HCT116 (cell line): ENCODE data around the gene SFXN5. TPM values are rescaled to one million over a fixed set of nuclear protein-coding genes. Genes with fewer than 3 reads are reported as not detected.
A peak's percentile ranks its signal among the peaks of the same experiment; 100 is the strongest.

Experiments
- ATAC-seq: fragments of 200-7000 bp; cut with Tn5 transposase; 2 replicates; pipeline ENCODE4 v1.9.1; 2020; ENCODE audit warnings: mild to moderate bottlenecking, moderate library complexity
- BruUV-seq: library from RNA; stranded (reverse); fragments of 400-500 nt; replicated peaks from 2 replicates; lab custom pipeline; 2021; lab: Mats Ljungman, UMichigan
- CTCF ChIA-PET: fragments of 300-600 bp; sonication (Branson Sonifier 250); formaldehyde crosslinking; loops from one replicate; lab custom pipeline; 2021; ENCODE audit warnings: antibody characterized with exemption; lab: Charles Lee
- POLR2A ChIA-PET: fragments of 300-600, 350-600 bp; sonication (Branson Sonifier 250); formaldehyde crosslinking; loops from one replicate; lab custom pipeline; 2021; ENCODE audit warnings: antibody characterized with exemption; lab: Charles Lee
- RAD21 ChIA-PET, 2 experiments: fragments of 300-600 bp; sonication (Branson Sonifier 250); formaldehyde crosslinking; loops; one replicate each; lab custom pipeline; 2023; ENCODE audit warnings: low total read pairs in 2 of 2; ENCODE audit not compliant: uncharacterized antibody in 2 of 2, unreplicated experiment in 2 of 2, low non-redundant PET in 1 of 2; lab: Charles Lee
- DNase-seq: peaks from one replicate; pipeline ENCODE4 v3.0.0-alpha.2; 2010; ENCODE audit warnings: low read depth, low spot score
- H2AFZ ChIP-seq: fragments of 200-600 bp; shearing (Covaris generic), sonication (generic); 2 replicates; pipeline ENCODE4 v1.6.1; 2017; ENCODE audit warnings: low read depth, mixed run types, mixed read lengths, antibody characterized with exemption, low read length; ENCODE audit not compliant: poor library complexity, severe bottlenecking
- H3K27ac ChIP-seq: 2 replicates; pipeline ENCODE4 v1.5.1; 2012; ENCODE audit warnings: low read depth, low read length
- H3K27me3 ChIP-seq: fragments of 200-600 bp; sonication (generic); 2 replicates; pipeline ENCODE4 v1.6.1; 2016; ENCODE audit warnings: mixed run types, low read length, mixed read lengths; ENCODE audit not compliant: insufficient read depth
- H3K36me3 ChIP-seq, 2 experiments: fragments of 200-500 bp in 1 of 2; fragments of 200-600 bp in 1 of 2; sonication (Bioruptor generic) in 1 of 2; sonication (generic) in 1 of 2; 2 replicates each; pipeline versions ENCODE4 v1.5.1 to v1.6.1; 2014 to 2016; ENCODE audit warnings: low read length in 2 of 2, inconsistent platforms in 1 of 2, mixed read lengths in 1 of 2, mixed run types in 1 of 2; ENCODE audit not compliant: insufficient read depth in 2 of 2, control insufficient read depth in 1 of 2
- H3K4me1 ChIP-seq, 2 experiments: fragments of 200-600 bp in 1 of 2; sonication (generic) in 1 of 2; 2 replicates each; pipeline versions ENCODE4 v1.5.1 to v1.6.1; 2012 to 2017; ENCODE audit warnings: low read length in 2 of 2, inconsistent platforms in 1 of 2, mild to moderate bottlenecking in 1 of 2, mixed read lengths in 1 of 2, mixed run types in 1 of 2, moderate library complexity in 1 of 2; ENCODE audit not compliant: insufficient read depth in 2 of 2, control insufficient read depth in 1 of 2
- H3K4me2 ChIP-seq: fragments of 200-600 bp; sonication (generic); 2 replicates; pipeline ENCODE4 v1.6.1; 2017; ENCODE audit warnings: mixed run types, low read length, mixed read lengths
- H3K4me3 ChIP-seq, 2 experiments: fragments of 200-600 bp in 1 of 2; sonication (generic) in 1 of 2; replicated peaks in 1 of 2; 2 replicates each; pipeline ENCODE4 v1.5.1; 2011 to 2016; ENCODE audit warnings: low read length in 2 of 2, control low read depth in 1 of 2, low read depth in 1 of 2, mild to moderate bottlenecking in 1 of 2, mixed read lengths in 1 of 2, mixed run types in 1 of 2
- H3K79me2 ChIP-seq: fragments of 200-600 bp; sonication (generic); 2 replicates; pipeline ENCODE4 v1.6.1; 2017; ENCODE audit warnings: mild to moderate bottlenecking, mixed run types, low read length, moderate library complexity, mixed read lengths; ENCODE audit not compliant: insufficient read depth
- H3K9ac ChIP-seq: fragments of 200-600 bp; sonication (generic); 2 replicates; pipeline ENCODE4 v1.6.1; 2016; ENCODE audit warnings: low read length, mixed read lengths
- H3K9me2 ChIP-seq: fragments of 200-600 bp; sonication (generic), shearing (Covaris generic); 2 replicates; pipeline ENCODE4 v1.6.1; 2017; ENCODE audit warnings: mixed run types, mild to moderate bottlenecking, moderate library complexity; ENCODE audit not compliant: insufficient read depth
- H3K9me3 ChIP-seq, 2 experiments: fragments of 200-500 bp in 1 of 2; fragments of 200-600 bp in 1 of 2; sonication (Bioruptor generic) in 1 of 2; sonication (generic) in 1 of 2; 2 replicates each; pipeline ENCODE4 v1.6.1; 2014 to 2017; ENCODE audit warnings: low read length in 2 of 2, mixed read lengths in 2 of 2, inconsistent platforms in 1 of 2, low read depth in 1 of 2, mild to moderate bottlenecking in 1 of 2, mixed run types in 1 of 2, moderate library complexity in 1 of 2; ENCODE audit not compliant: control insufficient read depth in 1 of 2, insufficient read depth in 1 of 2
- H4K20me1 ChIP-seq: fragments of 200-600 bp; sonication (generic), shearing (Covaris generic); 2 replicates; pipeline ENCODE4 v1.6.1; 2017; ENCODE audit warnings: mixed run types, mild to moderate bottlenecking, moderate library complexity; ENCODE audit not compliant: insufficient read depth
- ATF3 ChIP-seq: IDR thresholded peaks from 2 replicates; pipeline ENCODE4 v1.6.1; 2012
- CBX3 ChIP-seq: IDR thresholded peaks from 2 replicates; pipeline ENCODE4 v1.6.1; 2012; ENCODE audit warnings: low read depth
- CEBPB ChIP-seq: IDR thresholded peaks from 2 replicates; pipeline ENCODE4 v1.6.1; 2012; ENCODE audit warnings: low read depth
- FOSL1 ChIP-seq: IDR thresholded peaks from 2 replicates; pipeline ENCODE4 v1.6.1; 2012; ENCODE audit warnings: low read depth
- RAD21 ChIP-seq: IDR thresholded peaks from 2 replicates; pipeline ENCODE4 v1.6.1; 2012; ENCODE audit warnings: low read depth, mild to moderate bottlenecking
- REST ChIP-seq: IDR thresholded peaks from 2 replicates; pipeline ENCODE4 v1.6.1; 2012; ENCODE audit warnings: low read depth
- SIN3A ChIP-seq: IDR thresholded peaks from 2 replicates; pipeline ENCODE4 v1.6.1; 2012; ENCODE audit warnings: low read depth
- TCF7L2 ChIP-seq: IDR thresholded peaks from 2 replicates; pipeline ENCODE4 v1.7.0; 2011; ENCODE audit warnings: borderline replicate concordance, inconsistent platforms; ENCODE audit not compliant: insufficient read depth, insufficient read length; ENCODE audit errors: extremely low read depth
- ZBTB33 ChIP-seq: IDR thresholded peaks from 2 replicates; pipeline ENCODE4 v1.6.1; 2011; ENCODE audit warnings: mild to moderate bottlenecking, low read length, moderate library complexity; ENCODE audit not compliant: insufficient replicate concordance; ENCODE audit errors: extremely low read depth
- intact Hi-C: fragments of 100-400 bp; cut with micrococcal nuclease; formaldehyde crosslinking; loops from 2 replicates; pipeline ENCODE4 v1.10.0; 2022
- total RNA-seq: library from RNA; stranded (reverse); gene quantifications from one replicate; pipeline ENCODE4 v1.2.1, GENCODE V29; 2021; ENCODE audit not compliant: unreplicated experiment
- TF ChIP-seq, protein P1 (sequence below), 3 experiments: fragments of 200-600 bp in 1 of 3; sonication (generic) in 1 of 3; IDR thresholded peaks in 2 of 3; conservative IDR thresholded peaks in 1 of 3; 2 replicates each; pipeline ENCODE4 v1.5.1; 2012 to 2017; ENCODE audit warnings: low read depth in 2 of 3, low read length in 2 of 3, antibody characterized with exemption in 1 of 3, borderline replicate concordance in 1 of 3, control low read depth in 1 of 3, mild to moderate bottlenecking in 1 of 3, mixed read lengths in 1 of 3, mixed run types in 1 of 3, moderate library complexity in 1 of 3; ENCODE audit not compliant: insufficient read depth in 1 of 3

The SFXN5 gene
- total RNA-seq, 1 experiment from 2014 or later: 10.0 TPM

DNA sequence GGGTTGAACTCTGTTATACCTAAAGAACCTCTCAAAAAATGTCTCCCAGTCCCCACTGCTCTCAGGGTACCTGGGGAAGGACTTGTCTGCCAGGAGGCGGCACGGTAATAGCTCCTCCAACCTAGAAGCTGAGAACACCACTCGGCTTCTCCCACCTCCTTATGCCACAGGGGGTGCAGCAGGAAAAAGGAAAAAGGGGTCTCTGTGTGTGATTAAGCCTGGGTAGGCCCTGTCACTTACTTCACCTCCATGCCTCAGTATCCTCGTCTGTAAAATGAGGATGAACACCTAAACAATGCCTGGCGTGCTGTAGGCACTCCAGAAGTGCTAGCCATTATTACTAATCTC, 77.6 kb downstream of the SFXN5 start (continued):
- TF ChIP-seq REST (no peak), FOSL1 (no peak), SIN3A (no peak)

GRCh38 chr2:72993147-72993932, 78.2 kb downstream of the SFXN5 start:
- Histone ChIP-seq H3K27ac (no peak overlapping the region), H2AFZ (no peak overlapping the region), H3K9me3 (no peaks in the 10 kb centered on the region), H4K20me1 (no peaks in the 10 kb centered on the region), H3K9ac (no peak overlapping the region), H3K27me3 (no peaks in the 10 kb centered on the region), H3K36me3 (no peaks in the 10 kb centered on the region), H3K4me2 (no peak overlapping the region), H3K4me1 (no peaks in the 10 kb centered on the region), H3K4me3 (no peak overlapping the region), H3K9me2 (no peaks in the 10 kb centered on the region), H3K79me2 (no peaks in the 10 kb centered on the region)
- ChIA-PET POLR2A (no interaction called here), RAD21 (no interaction called here), CTCF (interaction anchor here (1.9 kb wide), 1 partner anchor 163 kb away, joined by 7 read pairs; no protein-coding TSS in a partner anchor)
- intact Hi-C loops: loop anchor here (2.0 to 5.0 kb wide), 2 partner anchors 79 to 169 kb away; partner anchors contain the start of gene SFXN5
- peak; percentile 22 for DNase-seq
- no peak for TF ChIP-seq TCF7L2
- TF ChIP-seq, protein P1, sequence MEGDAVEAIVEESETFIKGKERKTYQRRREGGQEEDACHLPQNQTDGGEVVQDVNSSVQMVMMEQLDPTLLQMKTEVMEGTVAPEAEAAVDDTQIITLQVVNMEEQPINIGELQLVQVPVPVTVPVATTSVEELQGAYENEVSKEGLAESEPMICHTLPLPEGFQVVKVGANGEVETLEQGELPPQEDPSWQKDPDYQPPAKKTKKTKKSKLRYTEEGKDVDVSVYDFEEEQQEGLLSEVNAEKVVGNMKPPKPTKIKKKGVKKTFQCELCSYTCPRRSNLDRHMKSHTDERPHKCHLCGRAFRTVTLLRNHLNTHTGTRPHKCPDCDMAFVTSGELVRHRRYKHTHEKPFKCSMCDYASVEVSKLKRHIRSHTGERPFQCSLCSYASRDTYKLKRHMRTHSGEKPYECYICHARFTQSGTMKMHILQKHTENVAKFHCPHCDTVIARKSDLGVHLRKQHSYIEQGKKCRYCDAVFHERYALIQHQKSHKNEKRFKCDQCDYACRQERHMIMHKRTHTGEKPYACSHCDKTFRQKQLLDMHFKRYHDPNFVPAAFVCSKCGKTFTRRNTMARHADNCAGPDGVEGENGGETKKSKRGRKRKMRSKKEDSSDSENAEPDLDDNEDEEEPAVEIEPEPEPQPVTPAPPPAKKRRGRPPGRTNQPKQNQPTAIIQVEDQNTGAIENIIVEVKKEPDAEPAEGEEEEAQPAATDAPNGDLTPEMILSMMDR (IDR thresholded peaks at IDR 0.05 in 2 of 3, conservative IDR thresholded peaks at IDR 0.05 in 1 of 3; ENCODE audit: borderline replicate concordance in 1 of 3, insufficient read depth in 1 of 3, low read depth in 2 of 3, low read length in 2 of 3): peak; percentile 65 to 81 (median 66)
- TF ChIP-seq ZBTB33: no peak
- peak; percentile 74 for TF ChIP-seq RAD21
- no peak for TF ChIP-seq CBX3
- no peak for TF ChIP-seq ATF3
- no peak for TF ChIP-seq REST
- TF ChIP-seq CEBPB: no peak
- no TSS peak for BruUV-seq
- peak; percentile 79; the same call in 1 of the 2 replicates for ATAC-seq
